GM12864 (cell line): ENCODE results near the gene SUGCT.
A peak's percentile ranks its signal among the peaks of the same experiment; 100 is the strongest.

Source experiments
- DNase-seq: peaks from one replicate; pipeline ENCODE4 v3.0.0-alpha.2; 2011; ENCODE audit warnings: low read depth
- H3K4me3 ChIP-seq: 2 replicates; pipeline ENCODE4 v1.5.1; 2011; ENCODE audit warnings: mild to moderate bottlenecking, low read depth, low read length, control low read depth
- TF ChIP-seq, protein P1 (sequence below): IDR thresholded peaks from 2 replicates; pipeline ENCODE4 v1.5.1; 2011; ENCODE audit warnings: low read depth, mild to moderate bottlenecking, moderate library complexity, low read length, control low read depth, inconsistent platforms; ENCODE audit errors: missing control alignments

The SUGCT gene

DNA sequence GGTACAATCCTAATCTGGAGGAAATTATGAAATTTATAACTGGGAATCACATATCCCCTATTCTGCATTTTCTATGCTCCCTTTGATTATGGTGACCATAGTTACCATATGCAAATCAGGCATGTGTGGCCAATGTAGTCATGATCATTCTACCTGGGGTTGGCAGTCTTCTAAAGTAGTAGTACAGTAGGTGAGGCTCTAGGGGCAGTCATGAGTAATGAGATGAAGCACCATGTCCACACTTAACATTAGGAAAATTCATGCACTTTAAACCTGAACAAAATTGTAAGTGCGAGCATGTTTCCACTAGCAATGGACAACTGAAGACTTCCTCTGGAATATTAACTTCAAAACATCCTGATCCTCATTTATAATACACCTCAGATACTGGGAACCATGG lies 545.9 kb downstream of the SUGCT start:
- H3K4me3 ChIP-seq = no peak overlapping the region
- TF ChIP-seq, protein P1, sequence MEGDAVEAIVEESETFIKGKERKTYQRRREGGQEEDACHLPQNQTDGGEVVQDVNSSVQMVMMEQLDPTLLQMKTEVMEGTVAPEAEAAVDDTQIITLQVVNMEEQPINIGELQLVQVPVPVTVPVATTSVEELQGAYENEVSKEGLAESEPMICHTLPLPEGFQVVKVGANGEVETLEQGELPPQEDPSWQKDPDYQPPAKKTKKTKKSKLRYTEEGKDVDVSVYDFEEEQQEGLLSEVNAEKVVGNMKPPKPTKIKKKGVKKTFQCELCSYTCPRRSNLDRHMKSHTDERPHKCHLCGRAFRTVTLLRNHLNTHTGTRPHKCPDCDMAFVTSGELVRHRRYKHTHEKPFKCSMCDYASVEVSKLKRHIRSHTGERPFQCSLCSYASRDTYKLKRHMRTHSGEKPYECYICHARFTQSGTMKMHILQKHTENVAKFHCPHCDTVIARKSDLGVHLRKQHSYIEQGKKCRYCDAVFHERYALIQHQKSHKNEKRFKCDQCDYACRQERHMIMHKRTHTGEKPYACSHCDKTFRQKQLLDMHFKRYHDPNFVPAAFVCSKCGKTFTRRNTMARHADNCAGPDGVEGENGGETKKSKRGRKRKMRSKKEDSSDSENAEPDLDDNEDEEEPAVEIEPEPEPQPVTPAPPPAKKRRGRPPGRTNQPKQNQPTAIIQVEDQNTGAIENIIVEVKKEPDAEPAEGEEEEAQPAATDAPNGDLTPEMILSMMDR = peak; percentile 49
- no peak for DNase-seq

DNA sequence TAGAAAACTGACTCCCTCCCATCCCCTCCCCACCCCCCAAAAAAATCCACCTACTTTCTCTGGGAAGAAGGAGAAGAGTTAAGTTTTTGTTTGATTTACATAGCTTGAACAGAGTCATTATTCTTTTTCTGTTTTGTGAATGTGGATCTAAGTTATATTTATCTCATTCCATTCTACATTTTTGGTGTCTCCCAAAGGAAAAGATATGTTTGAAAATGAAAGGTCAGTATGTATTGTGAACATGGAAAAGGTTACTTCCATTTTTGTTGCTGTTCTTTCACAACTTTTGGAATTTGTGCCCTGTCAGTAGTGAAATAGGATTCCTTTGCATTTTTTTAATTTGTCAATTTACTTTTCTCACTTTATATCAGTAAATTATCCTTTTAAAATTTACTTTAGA lies 547.9 kb downstream of the SUGCT start:
- DNase-seq = no peak
- TF ChIP-seq, protein P1 = no peak

DNA sequence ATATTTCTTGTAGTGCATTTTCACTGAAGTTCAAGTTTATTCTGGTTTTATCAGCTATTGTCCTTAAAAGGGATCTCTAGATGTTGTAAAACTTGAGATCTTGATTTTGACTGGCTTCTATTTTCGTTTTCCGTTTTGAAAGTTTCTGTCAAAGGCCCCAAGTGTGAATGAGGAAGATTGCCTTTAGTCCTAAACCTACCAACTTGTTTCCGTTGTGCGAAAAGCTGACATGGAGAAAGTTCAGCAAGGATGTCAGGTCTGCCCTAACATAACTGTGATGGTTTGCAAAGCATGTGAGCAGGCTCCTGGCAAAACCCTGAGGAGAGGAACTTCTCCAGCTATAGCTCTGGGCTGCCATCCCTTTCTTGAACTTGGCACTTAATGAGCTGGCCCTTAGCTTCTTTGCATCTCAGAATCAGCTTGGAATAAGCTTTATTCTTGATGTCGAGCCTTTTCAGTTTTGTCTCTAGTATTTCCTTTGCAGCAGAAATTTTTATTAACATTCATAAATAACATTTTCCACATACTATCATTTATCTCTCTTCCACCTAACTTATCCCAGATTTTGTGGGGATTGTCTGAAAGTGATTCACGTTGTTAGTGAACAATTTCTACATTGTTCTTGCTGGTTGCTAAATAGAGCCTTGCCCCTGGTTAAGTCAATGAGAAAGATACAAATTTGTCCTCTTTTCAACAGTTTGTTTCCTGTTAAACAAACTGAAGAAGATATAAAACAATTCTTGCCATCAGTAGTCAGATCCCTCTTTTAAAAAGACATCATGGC lies 559.4 kb downstream of the SUGCT start:
- TF ChIP-seq, protein P1 = no peak
- no peak overlapping the region for H3K4me3 ChIP-seq

More for the DNA sequence above, 547.9 kb downstream of the SUGCT start:
- H3K4me3 ChIP-seq = no peak overlapping the region

DNA sequence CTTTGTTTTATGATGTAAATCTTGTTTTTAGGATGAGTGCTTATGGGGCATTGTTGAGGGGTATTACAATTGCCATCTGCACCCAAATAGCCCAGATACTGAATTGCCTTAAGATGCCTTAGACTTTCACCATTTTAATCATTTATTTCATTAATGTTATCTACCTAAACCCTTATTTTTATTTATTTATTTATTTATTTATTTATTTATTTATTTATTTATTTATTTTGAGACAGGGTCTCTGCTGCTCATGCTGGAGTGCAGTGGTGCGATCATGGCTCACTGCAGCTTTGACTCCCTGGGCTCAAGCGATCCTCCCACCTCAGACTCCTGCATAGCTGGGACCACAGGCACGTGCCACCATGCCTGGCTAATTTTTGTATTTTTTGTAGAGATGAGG lies 560.2 kb downstream of the SUGCT start:
- TF ChIP-seq, protein P1 = no peak
- H3K4me3 ChIP-seq = no peak overlapping the region
- DNase-seq = no peak

More for the DNA sequence above, 559.4 kb downstream of the SUGCT start:
- DNase-seq = no peak

DNA sequence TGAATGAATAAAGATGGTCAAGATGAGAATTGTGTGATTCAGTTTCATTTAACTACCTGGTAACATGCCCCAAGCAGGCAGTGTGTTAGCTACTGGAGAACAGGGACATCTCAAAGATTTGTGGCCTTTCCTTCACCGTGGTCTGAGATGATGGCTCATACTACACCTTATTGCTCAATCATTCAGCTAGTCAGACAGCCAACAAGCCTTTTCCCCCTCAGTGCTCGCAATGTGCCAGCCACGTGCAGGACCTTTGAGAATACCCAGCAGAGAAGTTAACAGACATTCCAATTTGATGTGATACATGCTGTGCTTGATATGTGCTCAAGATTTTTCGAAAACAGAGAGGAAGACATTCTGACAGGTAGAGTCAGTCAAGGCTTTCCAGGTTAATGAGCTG lies 562.8 kb downstream of the SUGCT start:
- TF ChIP-seq, protein P1 = no peak
- no peak for DNase-seq
- no peak overlapping the region for H3K4me3 ChIP-seq

DNA sequence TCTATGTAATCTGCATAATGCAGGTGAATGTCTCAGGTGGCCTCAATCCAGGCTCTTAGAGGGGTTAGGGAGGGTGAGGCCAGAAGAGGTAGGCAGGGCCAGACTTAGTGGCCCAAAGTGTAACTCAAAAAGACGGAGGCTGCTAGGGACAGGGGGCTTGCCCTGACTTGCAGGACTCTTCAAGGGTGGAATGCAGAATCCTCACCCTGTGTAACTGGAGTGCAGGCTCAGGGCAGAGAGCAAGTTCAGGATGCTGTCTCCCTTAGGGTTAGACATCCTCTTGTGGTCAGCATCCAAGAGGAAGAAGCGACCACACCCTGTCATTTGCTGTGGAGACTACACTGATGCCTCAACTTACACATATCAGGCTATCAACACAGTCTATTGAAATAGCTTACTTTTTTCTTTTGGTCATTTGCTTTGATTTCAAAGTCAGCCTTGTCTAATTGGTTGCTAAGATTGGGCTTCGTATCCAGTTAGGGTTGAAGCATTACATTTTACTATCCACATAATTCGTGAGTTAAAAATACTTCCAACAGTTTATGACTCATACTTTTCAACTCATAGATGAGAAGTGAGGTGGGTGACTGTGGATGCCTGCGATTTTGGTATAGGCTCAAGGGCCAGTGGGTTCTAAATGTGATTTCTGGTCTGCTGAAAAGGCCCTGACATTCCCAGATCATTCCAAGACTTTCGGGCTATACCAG lies 563.6 kb downstream of the SUGCT start:
- no peak overlapping the region for H3K4me3 ChIP-seq
- TF ChIP-seq, protein P1 = no peak
- no peak for DNase-seq

DNA sequence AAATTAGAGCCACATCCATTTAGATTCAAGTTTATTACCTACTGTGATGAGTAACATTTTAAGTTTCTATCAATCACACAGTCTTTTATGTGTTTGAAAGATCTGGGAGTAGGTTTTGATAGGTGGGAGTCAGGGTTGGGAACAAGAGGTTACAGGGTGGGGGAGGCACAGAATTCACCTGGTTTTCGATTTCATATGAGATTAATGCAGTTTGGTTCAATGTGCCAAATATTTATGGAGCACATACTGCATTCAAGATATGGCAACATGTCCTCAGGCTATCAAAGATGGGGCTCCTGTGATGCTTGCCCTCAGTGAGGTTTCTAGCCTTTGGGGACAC lies 564.1 kb downstream of the SUGCT start:
- no peak for DNase-seq
- no peak overlapping the region for H3K4me3 ChIP-seq
- TF ChIP-seq, protein P1 = no peak
